ENCODE data around the gene EML4.

Gene EML4

DNA sequence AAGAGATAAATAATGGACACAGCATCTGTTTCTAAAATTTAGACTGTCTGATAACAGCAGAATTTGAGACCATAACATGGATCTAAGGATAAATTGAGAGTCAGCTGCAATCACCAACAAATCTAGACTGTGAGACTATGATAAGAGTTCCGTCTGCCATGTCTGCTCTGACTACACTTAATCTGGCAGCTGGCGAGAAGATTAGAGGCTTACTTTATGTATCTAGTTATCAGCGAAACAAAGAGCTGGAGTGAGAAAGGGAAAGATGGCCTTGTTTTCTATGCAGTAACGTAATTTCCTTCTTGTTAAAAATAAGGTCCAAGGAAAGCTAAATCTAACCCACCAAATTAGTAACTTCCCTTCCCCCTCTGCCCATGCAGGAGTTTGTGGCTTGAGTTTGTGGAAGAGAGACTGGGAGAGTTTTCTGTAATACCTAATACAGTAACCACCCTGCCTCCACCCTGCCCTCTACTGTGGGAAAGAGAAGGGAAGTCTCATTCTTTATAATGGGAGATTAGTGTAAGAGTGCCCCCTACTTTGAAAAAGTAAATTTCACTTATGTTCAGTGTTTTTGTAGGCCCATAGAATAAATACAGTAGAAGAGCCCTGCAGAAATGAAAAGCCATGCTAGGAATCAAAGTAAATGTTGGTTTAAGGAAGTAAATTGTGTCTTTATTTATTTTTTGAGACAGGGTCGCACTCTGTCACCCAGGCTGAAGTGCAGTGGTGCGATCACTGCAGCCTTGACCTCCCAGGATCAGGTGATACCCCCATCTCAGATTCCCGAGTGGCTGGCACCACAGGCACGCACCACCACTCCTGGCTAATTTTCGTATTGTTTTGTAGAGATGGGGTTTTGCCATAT is 27.5 kb downstream of the EML4 start:
- DNase-seq: peak; percentile 39

GRCh38 chr2:42197792-42198191 is 28.6 kb downstream of the EML4 start:
- no peak for DNase-seq

DNA sequence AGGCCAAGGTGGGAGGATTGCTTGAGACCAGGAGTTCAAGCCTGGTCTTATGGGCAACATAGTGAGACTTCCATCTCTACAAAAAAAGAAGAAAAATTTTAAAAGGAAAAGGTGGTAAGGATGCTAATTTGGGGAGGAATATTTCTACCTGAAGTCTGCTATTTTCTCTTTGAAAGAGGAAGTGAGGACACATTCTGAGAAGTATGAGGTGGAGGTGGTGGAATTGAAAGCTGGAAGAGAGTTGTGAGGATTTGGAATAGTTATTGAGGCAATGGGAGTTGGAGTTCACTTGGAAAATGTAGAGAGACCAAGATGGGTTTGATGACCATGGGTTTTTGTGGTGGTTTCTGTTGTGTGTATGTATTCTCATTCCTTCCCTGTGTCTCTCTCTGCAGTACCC is 29.3 kb downstream of the EML4 start:
- no peak for DNase-seq

- DNase-seq: peak; percentile 12
Observed at GRCh38 chr2:42199002-42199401, 29.8 kb downstream of the EML4 start.

DNA sequence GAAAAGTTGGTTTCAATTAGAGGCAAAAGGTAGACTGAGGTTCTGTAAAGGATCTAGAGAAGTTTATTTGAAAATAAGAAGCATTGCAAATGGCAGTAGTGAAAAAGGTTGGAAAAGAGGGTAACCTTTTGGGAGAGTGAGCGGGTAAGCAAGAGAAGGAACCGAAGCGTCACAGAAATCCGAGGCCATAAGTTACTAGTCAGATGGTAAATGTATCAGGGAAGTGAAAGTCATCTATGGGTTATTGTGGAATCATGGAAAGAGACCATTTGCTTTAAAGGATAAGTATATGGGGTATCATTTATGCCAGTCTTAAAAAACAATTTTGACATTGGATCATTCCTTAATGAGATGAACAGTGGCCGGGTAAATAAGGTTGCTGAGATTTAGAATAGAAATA is 30.5 kb downstream of the EML4 start:
- no peak for DNase-seq

- DNase-seq: no peak
Observed at GRCh38 chr2:42200926-42201855, 32.0 kb downstream of the EML4 start.

DNA sequence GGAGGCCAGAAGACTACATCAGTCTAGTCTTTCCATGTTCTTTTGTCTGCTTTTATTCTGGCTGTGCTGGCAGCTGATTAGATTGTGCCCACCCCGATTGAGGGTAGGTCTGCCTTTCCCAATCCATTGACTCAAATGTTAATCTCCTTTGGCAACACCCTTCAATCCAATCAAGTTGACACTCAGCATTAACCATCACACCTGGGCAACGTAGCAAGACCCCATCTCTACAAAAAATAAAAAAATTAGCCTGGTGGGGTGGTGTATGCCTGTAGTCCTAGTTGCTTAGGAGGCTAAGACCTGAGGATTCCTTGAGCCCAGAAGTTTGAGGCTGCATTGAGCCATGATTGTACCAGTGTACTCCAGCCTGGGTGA is 33.5 kb downstream of the EML4 start:
- DNase-seq: no peak

DNA sequence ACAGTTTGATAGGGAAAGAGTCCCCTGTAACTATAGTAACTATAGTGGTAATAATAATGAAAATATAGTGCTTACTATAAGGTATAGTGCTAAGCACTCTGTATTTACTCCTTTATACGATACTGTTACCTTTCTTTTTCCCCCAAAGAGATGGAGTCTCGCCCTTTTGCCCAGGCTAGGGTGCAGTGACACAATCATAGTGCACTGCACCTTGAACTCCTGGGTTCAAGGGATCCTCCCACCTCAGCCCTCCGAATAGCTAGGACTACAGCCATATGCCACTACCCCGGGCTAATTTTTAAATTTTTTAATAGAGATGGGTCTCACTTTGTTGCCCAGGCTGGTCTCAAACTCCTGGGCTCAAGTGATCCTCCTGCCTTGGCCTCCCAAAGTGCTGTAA is 34.6 kb downstream of the EML4 start:
- DNase-seq: no peak

- no peak for DNase-seq
Observed at GRCh38 chr2:42205337-42205736, 36.2 kb downstream of the EML4 start.

GRCh38 chr2:42207826-42208225 is 38.7 kb downstream of the EML4 start:
- DNase-seq: no peak

- no peak for DNase-seq
Observed at GRCh38 chr2:42210203-42210602, 41.0 kb downstream of the EML4 start.

DNA sequence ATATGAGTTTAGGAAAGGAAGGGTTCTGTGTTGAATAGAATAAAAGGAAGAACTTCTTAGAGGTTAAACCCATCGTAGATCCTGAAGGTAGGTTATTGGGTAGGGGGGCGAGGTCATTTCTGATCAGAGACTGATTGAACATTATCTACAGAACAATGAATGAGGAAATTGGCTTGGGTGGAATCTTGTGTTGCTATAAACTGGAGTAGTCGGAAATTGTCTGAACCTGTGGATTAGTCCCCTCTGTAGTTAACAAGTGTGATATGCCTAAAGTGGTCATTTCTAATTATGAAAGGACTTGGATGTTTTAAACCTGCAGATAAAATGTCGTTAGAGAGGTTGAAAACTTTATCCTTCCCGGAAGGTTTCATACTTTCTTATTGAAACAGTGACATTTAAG is 42.1 kb downstream of the EML4 start:
- DNase-seq: no peak

DNA sequence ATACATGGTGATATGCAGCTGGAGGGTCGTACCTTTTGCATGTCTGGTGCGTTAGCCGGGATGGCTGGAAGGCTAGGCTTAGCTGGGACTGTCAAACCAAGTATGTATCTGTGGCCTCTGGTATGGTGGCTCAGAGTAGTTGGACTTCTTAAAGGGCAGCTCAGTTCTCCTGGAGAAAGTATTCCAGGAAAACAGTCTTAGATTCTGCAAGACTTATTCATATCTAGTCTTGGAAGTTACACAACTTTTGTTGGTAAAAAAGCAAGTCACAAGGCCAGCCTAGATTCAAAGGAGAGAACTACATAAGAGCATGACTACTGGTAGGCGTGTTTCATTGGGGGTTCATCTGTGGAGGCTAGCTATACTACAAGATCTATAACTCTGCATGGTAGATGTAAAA is 45.5 kb downstream of the EML4 start:
- DNase-seq: no peak

GRCh38 chr2:42216694-42217093 is 47.5 kb downstream of the EML4 start:
- no peak for DNase-seq

- no peak for DNase-seq
Observed at GRCh38 chr2:42217307-42217706, 48.2 kb downstream of the EML4 start.

DNA sequence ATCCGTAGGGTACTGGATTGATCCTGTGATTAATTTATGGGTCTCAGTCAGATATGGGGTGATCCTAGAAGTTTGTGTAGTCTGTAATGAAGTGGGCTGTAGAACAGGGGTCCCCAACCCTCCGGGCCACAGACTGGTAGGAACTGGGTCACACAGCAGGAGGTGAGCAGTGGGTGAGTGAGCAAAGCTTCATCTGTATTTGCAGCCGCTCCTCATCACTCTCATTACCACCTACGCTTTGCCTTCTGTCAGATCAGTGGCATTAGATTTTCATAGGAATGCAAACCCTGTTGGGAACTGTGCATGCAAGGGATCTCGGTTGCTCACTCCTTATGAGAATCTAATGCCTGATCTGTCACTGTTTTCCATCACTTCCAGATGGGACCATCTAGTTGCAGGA is 48.8 kb downstream of the EML4 start:
- no peak for DNase-seq

DNA sequence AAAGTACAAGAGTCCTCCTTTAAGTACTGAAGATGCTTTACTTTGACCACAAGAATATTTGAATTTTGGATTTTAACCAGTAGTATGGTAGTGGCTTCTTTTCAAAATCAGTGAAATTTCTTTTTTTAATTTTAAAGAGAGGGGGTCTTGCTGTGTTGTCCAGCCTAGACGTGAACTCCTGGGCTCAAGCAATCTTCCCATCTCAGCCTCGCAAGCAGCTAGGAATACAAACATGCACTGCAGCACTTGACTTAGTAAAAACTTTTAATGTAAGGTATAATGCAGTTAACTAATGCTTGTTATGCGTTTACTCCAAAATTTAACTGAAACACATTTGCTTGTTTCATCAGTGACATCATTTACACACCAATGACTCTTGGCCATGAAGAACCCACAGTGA is 49.6 kb downstream of the EML4 start:
- no peak for DNase-seq

- no peak for DNase-seq
Observed at GRCh38 chr2:42219160-42219559, 50.0 kb downstream of the EML4 start.

- DNase-seq: no peak
Observed at GRCh38 chr2:42220566-42220965, 51.4 kb downstream of the EML4 start.

DNA sequence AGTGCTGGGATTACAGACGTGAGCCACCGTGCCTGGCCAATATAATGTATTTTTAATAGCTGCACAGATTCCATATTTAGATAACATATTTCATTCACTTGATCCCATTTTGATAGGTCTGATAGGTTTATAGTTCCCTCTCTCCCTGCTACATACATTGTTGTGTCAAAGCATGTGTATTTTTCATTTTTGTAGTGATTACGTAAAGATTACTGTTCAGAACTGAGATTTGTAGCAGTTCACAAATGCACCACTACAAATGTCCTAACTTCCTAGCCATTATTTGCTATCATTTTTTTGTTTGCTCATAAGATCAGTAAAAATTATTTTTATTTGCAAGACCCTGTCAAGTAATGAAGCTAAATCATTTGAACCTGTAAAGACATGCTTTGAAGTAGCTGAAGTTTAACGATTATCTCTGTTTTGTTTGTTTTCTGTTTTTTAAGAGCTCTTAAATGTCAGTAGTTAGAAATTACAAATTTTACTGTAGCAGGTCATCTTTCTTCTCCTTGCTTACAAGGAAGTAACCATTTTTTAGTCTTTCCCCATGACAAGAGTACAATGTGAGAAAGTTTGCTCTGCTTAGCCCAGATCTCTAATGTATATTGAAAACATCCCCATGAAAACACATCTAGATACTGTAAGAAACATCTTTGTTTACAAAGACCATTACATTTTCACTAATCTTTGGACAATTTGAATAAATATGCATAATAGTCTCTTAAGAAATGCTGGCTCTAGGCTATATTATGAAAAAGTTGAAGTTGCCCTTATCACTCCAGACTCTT is 54.1 kb downstream of the EML4 start:
- DNase-seq: no peak

DNA sequence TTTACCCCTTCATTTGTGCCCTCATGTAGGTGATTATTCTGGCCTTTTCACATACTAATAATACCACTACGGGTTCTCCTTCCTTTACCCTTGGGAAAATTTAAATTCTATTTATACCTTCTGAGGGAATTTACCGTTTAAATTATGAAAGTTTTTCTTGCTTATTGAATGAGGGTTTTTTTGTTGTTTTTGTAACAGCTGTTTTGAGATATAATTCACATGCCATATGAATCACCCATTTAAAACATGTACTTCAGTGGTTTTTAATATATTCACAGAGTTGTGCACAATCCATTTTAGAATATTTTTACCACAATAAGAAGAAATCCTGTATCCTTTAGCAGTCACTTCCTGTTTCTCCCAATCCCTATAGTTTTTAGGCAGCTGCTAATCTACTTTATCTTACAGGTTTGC is 54.7 kb downstream of the EML4 start:
- no peak for DNase-seq

GRCh38 chr2:42224422-42225067 is 55.4 kb downstream of the EML4 start:
- no peak for DNase-seq

DNA sequence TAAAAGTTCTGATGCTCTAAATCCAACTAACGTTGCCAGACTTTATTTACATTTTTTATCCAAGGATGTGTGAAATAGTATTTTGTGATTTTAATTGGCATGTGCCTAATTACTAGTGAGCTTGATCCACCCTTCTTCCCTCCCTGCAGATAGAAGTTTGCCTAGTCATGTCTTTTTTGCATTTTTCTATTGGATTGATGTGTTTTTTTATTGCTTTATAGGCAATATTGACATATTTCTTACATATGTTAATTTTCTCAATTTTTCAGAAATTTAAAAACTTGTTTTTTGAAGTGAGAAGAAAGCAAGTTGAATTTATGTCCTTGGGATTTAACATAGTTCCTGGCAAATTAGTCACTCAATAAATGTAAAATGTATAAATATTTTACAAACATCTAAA is 56.4 kb downstream of the EML4 start:
- no peak for DNase-seq

All from activated CD4-positive, alpha-beta T cell treated with anti-CD3 and anti-CD28 coated beads, Interleukin-2, amount 50 U/mL, for 16 hours (primary cell).